HG02943 (cell line): ENCODE measurements around the gene NUDCD2.
"Not testable (repeated sequence)": the region's sequence is repeated elsewhere in the genome, so short reads cannot be mapped to it uniquely, and the experiment has no call there.

ENCODE experiments used
- ATAC-seq: cut with Tn5 transposase; IDR thresholded peaks from one replicate; pipeline ENCODE4 v1.9.1; 2021; ENCODE audit warnings: mild to moderate bottlenecking, low read depth, moderate library complexity; ENCODE audit not compliant: unreplicated experiment

Gene NUDCD2

GRCh38 chr5:163473635-163474243, 13.8 kb upstream of the NUDCD2 start:
- no peak for ATAC-seq

- ATAC-seq, result no peak
Measured at GRCh38 chr5:163467682-163468081, 7.8 kb upstream of the NUDCD2 start.

- no peak for ATAC-seq
Measured at GRCh38 chr5:163463063-163463435, 3.1 kb upstream of the NUDCD2 start.

GRCh38 chr5:163460562-163461171, 765 bp upstream of the NUDCD2 start, which contains the start of gene HMMR:
HMMR (plus strand) TSS chr5:163460632; CDS start chr5:163460693, 61 bp downstream.
- ATAC-seq, result no peak

- ATAC-seq, result peak; percentile 26
Measured at GRCh38 chr5:163459462-163459818, 462 bp downstream of the NUDCD2 start.

- no peak for ATAC-seq
Measured at GRCh38 chr5:163458778-163459385, 1.0 kb downstream of the NUDCD2 start.

- no peak for ATAC-seq
Measured at GRCh38 chr5:163456840-163457239, 3.1 kb downstream of the NUDCD2 start.

GRCh38 chr5:163456029-163456589, 3.8 kb downstream of the NUDCD2 start:
- ATAC-seq, result no peak

- ATAC-seq, result not testable (repeated sequence)
Measured at GRCh38 chr5:163455406-163455805, 4.5 kb downstream of the NUDCD2 start.

- ATAC-seq, result no peak
Measured at GRCh38 chr5:163453705-163454104, 6.2 kb downstream of the NUDCD2 start.

GRCh38 chr5:163451489-163451888, 8.4 kb downstream of the NUDCD2 start:
- ATAC-seq, result no peak

- ATAC-seq, result no peak
Measured at GRCh38 chr5:163448491-163448890, 11.4 kb downstream of the NUDCD2 start.

GRCh38 chr5:163447875-163448274, 12.0 kb downstream of the NUDCD2 start:
- no peak for ATAC-seq

- no peak for ATAC-seq
Measured at GRCh38 chr5:163447191-163447590, 12.7 kb downstream of the NUDCD2 start.

GRCh38 chr5:163445345-163445744, 14.6 kb downstream of the NUDCD2 start:
- no peak for ATAC-seq

GRCh38 chr5:163444526-163444925, 15.4 kb downstream of the NUDCD2 start:
- no peak for ATAC-seq

GRCh38 chr5:163440954-163441353, 18.9 kb downstream of the NUDCD2 start:
- ATAC-seq, result no peak

GRCh38 chr5:163439092-163439425, 20.8 kb downstream of the NUDCD2 start:
- no peak for ATAC-seq

- peak; percentile 97 for ATAC-seq
Measured at GRCh38 chr5:163437309-163438182, 22.4 kb downstream of the NUDCD2 start, which contains the start of gene CCNG1. CCNG1 (plus strand) TSS chr5:163437595; CDS start chr5:163439257, 1,662 bp downstream.

GRCh38 chr5:163437011-163437308, 22.9 kb downstream of the NUDCD2 start:
- no peak for ATAC-seq

- no peak for ATAC-seq
Measured at GRCh38 chr5:163436515-163436914, 23.4 kb downstream of the NUDCD2 start.
